Natural killer cell (primary cell): ENCODE results near the gene RFX2. TPM values are rescaled to one million over a fixed set of nuclear protein-coding genes. Genes with fewer than 3 reads are reported as not detected.
A peak's percentile ranks its signal among the peaks of the same experiment; 100 is the strongest.

Experiments used
- ATAC-seq, 3 donors: fragments of 150-1000 bp in 2 of 3; fragments of 200-7000 bp in 1 of 3; cut with Tn5 transposase; 1 replicate in 1 of 3; 2 replicates in 2 of 3; pipeline ENCODE4 v1.10.0; 2021; ENCODE audit warnings: mild to moderate bottlenecking in 2 of 3, moderate library complexity in 2 of 3
- DNase-seq, 2 donors: peaks; one replicate each; pipeline versions ENCODE4 v3.0.0 to v3.0.0-alpha.2; 2013 to 2021; ENCODE audit warnings: mixed read lengths in 1 of 2
- H3K27ac ChIP-seq: one replicate; pipeline ENCODE4 v1.5.1; 2013; ENCODE audit warnings: mild to moderate bottlenecking, low read length
- H3K27me3 ChIP-seq: one replicate; pipeline ENCODE4 v1.6.1; 2013; ENCODE audit warnings: low read length; ENCODE audit not compliant: control insufficient read depth, insufficient read depth
- H3K36me3 ChIP-seq: one replicate; pipeline ENCODE4 v1.6.1; 2013; ENCODE audit warnings: low read length; ENCODE audit not compliant: control insufficient read depth, insufficient read depth
- H3K4me1 ChIP-seq: one replicate; pipeline ENCODE4 v1.6.1; 2013; ENCODE audit warnings: low read length; ENCODE audit not compliant: control insufficient read depth, insufficient read depth
- H3K4me3 ChIP-seq: one replicate; pipeline ENCODE4 v1.5.1; 2013; ENCODE audit warnings: low read length
- H3K9me3 ChIP-seq: one replicate; pipeline ENCODE4 v1.6.1; 2013; ENCODE audit warnings: low read length; ENCODE audit not compliant: control insufficient read depth, insufficient read depth
- H3K27ac Mint-ChIP-seq, 2 donors: one replicate each; pipeline ENCODE4 v1.8.0; 2022; ENCODE audit warnings: mild to moderate bottlenecking in 2 of 2, mixed read lengths in 2 of 2, moderate library complexity in 1 of 2
- H3K27me3 Mint-ChIP-seq, 2 donors: one replicate each; pipeline ENCODE4 v1.8.0; 2022; ENCODE audit warnings: low read depth in 2 of 2, mixed read lengths in 2 of 2
- H3K36me3 Mint-ChIP-seq: one replicate; pipeline ENCODE4 v1.8.0; 2022; ENCODE audit warnings: mixed read lengths
- H3K4me1 Mint-ChIP-seq, 2 donors: one replicate each; pipeline ENCODE4 v1.8.0; 2022; ENCODE audit warnings: mixed read lengths in 2 of 2
- H3K4me3 Mint-ChIP-seq: one replicate; pipeline ENCODE4 v1.8.0; 2022; ENCODE audit warnings: mild to moderate bottlenecking, moderate library complexity, mixed read lengths
- H3K9me3 Mint-ChIP-seq, 2 donors: one replicate each; pipeline ENCODE4 v1.8.0; 2022; ENCODE audit warnings: mixed read lengths in 2 of 2
- CTCF ChIP-seq: fragments of 200-600 bp; IDR thresholded peaks from one replicate; pipeline ENCODE4 v1.8.0; 2022; ENCODE audit warnings: antibody characterized with exemption
- WGBS: methylation state at CpG from one replicate; pipeline ENCODE4 v1.1.7; 2013; ENCODE audit warnings: missing lambda C conversion rate; ENCODE audit not compliant: insufficient coverage; 5-methylcytosine and 5-hydroxymethylcytosine counted together
- intact Hi-C: fragments of 100-400 bp; cut with micrococcal nuclease; formaldehyde crosslinking; loops from one replicate; pipeline ENCODE4 v1.14.2; 2022
- total RNA-seq, 4 donors: library from RNA; stranded (reverse); fragments of 120-200 nt in 1 of 4; gene quantifications; one replicate each; pipeline versions ENCODE4 v1.2.3 to v1.2.4, GENCODE V29; 2013 to 2022

Gene RFX2
- total RNA-seq, 3 donors from 2014 or later (not counting 1 experiment from before 2014, with no cell fraction given): 2.4 to 4.6 (median 4.1) TPM

GRCh38 chr19:5950741-5951140 is 159.6 kb downstream of the RFX2 start:
- H3K27me3 Mint-ChIP-seq: no peaks in the 10 kb centered on the region
- H3K4me3 ChIP-seq: no peak overlapping the region
- H3K36me3 Mint-ChIP-seq: no peaks in the 10 kb centered on the region
- no peaks in the 10 kb centered on the region for H3K9me3 Mint-ChIP-seq
- no peaks in the 10 kb centered on the region for H3K9me3 ChIP-seq
- no peak for TF ChIP-seq CTCF
- WGBS: 58% methylated on average over 3 of the region's 3 CpGs
- no peak for ATAC-seq
- intact Hi-C loops: no loop called here
- H3K27ac Mint-ChIP-seq: peak overlapping the region; percentile 62 to 84
- peak in 1 of 2 donors; percentile 52 for DNase-seq
- H3K4me3 Mint-ChIP-seq: no peak overlapping the region
- H3K4me1 Mint-ChIP-seq: peaks cover 76 to 92% of the 10 kb centered on the region in 2 donors
- H3K36me3 ChIP-seq: peaks cover 3% of the 10 kb centered on the region
- peaks cover 67% of the 10 kb centered on the region for H3K4me1 ChIP-seq
- H3K27me3 ChIP-seq: no peaks in the 10 kb centered on the region
- no peak overlapping the region for H3K27ac ChIP-seq

- TF ChIP-seq CTCF: no peak
- Histone ChIP-seq H3K4me3 (no peak overlapping the region), H3K9me3 (no peaks in the 10 kb centered on the region), H3K27me3 (no peaks in the 10 kb centered on the region), H3K27ac (no peak overlapping the region), H3K36me3 (peaks cover 6% of the 10 kb centered on the region), H3K4me1 (peaks cover 64% of the 10 kb centered on the region)
- no peaks in the 10 kb centered on the region for H3K36me3 Mint-ChIP-seq
- peak overlapping the region; percentile 62 to 84 for H3K27ac Mint-ChIP-seq
- H3K27me3 Mint-ChIP-seq: no peaks in the 10 kb centered on the region
- H3K4me1 Mint-ChIP-seq: peaks cover 78 to 95% of the 10 kb centered on the region in 2 donors
- peak in 1 of 2 donors; percentile 63 for DNase-seq
- H3K4me3 Mint-ChIP-seq: no peak overlapping the region
- no peak for ATAC-seq
- intact Hi-C loops: no loop called here
- 61% methylated on average over 13 of the region's 13 CpGs for WGBS
- no peaks in the 10 kb centered on the region for H3K9me3 Mint-ChIP-seq
Measured at GRCh38 chr19:5949792-5950305, 160.5 kb downstream of the RFX2 start.

GRCh38 chr19:5948752-5949564 is 161.3 kb downstream of the RFX2 start:
- Histone ChIP-seq H3K4me1 (peaks cover 55% of the 10 kb centered on the region), H3K36me3 (peaks cover 6% of the 10 kb centered on the region), H3K9me3 (no peaks in the 10 kb centered on the region), H3K27me3 (no peaks in the 10 kb centered on the region), H3K27ac (no peak overlapping the region), H3K4me3 (no peak overlapping the region)
- Mint-ChIP-seq H3K36me3 (no peaks in the 10 kb centered on the region), H3K4me1 (peaks cover 73 to 95% of the 10 kb centered on the region in 2 donors), H3K9me3 (no peaks in the 10 kb centered on the region), H3K27ac (peak overlapping the region; percentile 44 to 51), H3K4me3 (no peak overlapping the region), H3K27me3 (no peaks in the 10 kb centered on the region)
- peak in 1 of 2 donors; percentile 37 for DNase-seq
- intact Hi-C loops: no loop called here
- ATAC-seq: no peak
- 64% methylated on average over 11 of the region's 13 CpGs for WGBS
- TF ChIP-seq CTCF: no peak
